ENCODE results near the gene SLC35F1.

SLC35F1 gene

DNA sequence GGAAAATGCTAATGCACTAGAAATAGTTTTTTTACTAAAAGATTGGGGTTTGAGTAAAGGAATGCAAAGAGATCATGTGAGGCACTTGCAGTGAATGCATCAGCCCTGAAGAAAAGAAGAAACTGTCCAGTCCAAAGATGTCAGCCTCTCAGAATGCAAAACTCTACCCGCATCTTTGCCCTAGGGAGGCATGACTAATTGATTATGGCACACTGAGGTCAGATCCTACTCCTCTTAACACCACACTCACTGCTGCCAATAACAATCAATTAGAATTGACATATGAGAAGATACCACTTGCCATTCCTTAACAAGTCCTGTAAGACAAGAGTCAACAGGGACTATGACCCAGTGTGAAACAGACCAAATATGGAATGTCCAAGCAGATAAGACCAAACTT is 378.7 kb downstream of the SLC35F1 start:
- no peak for DNase-seq

DNA sequence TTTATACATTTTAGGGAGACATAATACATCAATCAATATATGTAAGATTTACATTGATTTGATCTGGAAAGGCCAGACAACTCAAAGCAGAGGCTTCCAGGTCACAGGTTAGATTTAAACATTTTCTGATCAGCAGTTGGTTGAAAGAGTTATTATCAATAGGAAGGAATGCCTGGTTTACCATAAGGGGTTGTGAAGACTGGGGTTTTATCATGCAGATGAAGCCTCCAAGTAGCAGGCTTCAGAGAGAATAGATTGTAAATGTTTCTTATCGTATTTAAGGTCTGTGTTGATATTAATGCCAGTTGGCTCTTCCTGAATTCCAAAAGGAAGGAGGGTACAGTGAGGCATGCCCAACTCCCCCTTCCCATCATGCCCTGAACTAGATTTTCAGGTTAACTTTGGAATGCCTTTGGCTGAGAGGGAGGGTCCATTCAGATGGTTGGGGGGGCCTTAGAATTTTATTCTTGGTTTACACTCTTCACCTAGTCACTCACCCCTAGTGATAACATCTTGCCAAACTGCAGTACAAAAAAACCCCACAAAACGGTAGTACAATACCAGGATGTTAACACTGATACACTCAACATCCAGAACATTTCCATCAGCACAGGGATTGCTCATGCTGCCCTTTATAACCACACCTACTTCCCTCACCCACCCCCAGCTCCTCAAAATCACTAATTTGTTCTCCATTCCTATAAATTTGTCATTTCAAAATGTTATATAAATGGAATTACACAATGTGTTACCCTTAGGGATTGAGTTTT is 381.5 kb downstream of the SLC35F1 start:
- DNase-seq, result no peak

DNA sequence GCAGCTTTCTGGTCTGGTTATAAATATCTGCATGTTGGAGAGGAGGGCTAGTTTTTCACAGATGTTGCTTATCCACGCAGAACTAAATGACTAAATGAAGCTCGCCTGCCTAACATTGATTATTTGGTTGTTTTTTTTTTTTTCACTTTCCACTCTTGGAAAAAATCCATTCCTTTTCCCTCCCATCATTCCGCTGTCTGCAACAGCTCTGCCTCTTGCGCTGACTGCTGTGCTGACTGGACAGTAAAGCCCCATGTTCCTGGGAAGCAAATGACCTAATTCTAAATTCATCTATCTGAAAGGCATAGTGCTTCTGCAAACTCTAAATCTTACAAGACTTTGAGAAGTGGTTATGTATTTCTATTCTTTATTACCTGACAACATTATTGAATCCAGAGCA is 385.5 kb downstream of the SLC35F1 start:
- no peak for DNase-seq

DNA sequence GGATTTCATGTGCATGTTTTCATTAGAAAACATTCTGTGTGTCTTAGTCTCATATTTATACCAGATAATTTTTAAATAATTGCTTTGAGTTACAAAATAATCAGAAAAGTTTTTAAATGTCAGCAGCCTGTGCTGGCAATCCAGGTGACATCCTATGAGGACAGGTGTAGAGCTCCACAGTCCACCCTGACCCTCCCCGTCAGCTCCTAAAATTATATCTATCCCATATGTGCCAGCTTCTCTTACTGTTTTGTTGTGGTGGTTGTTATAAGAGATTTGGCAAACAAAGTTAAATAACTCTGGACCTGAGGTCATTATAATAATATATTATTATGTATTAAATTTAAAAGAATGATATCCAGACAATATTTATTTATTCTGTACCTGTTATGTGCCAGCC is 387.8 kb downstream of the SLC35F1 start:
- no peak for DNase-seq

DNA sequence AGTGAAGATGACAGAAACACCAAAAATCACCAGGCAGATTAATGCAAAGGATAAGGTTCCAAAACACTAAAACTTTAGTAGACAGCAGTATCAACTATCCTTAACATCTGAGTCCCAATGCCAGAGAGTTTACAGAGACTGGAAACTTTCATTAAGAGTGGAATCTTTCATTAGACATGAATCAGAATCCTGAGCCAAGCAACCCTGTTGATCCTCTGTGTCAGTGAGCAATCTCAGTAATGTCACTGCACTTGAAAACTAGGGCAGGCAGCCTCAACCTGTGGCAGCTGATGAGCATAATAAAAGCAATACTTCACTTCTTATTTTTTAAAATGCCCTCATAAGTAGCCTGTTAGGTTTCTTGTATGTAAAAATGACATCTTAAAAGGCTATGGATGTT is 388.3 kb downstream of the SLC35F1 start:
- DNase-seq, result no peak

DNA sequence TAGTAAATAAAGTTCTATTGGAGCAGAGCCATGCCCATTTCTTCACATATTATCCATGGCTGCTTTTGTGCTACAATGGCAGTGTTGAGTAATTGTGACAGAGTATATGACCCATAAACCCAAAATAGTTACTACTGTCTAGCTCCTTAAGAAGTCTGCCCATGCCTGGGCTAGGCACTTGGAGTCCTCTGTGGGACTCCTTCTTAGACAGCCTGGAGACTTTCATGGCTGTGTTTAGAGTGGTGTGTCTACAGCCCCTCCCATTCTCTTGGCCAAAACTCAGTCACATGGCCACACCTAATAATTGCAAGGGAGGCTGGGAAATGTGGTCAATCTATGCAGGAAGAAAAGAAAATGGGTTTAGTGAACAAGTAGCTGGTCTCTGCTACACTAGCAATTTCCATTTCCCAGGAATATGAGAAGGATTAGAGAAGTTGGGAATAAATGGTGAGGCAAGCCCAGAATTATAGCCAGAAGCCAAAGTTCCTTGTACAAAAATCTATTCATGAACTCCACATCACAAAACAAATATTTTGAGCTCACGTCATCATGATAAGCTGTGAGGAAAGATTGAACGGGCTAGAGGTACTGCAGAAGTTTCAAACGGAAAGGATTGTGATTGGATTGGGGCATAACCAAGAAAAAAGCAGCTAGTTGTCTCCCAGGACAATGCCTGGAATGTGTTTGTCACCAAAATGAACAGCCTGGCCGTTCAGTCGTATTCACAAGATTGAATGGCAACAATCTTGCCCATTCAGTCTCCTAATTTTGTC is 389.3 kb downstream of the SLC35F1 start:
- DNase-seq, result no peak

DNA sequence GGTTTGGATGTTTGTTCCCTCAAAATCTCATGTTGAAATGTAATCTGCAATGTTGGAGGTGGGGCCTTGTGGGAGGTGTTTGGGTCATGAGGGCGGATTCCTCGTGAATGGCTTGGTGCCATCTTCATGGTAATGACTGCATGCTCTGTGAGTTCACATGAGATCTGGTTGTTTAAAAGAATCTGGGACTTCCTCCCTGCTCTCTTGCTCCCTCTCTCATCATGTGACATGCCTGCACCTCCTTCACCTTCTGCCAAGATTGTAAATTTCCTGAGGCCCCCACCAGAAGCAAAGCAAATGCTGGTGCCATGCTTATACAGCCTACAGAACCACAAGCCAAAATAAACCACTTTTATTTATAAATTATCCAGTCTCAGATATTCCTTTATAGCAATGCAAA is 390.8 kb downstream of the SLC35F1 start:
- no peak for DNase-seq

DNA sequence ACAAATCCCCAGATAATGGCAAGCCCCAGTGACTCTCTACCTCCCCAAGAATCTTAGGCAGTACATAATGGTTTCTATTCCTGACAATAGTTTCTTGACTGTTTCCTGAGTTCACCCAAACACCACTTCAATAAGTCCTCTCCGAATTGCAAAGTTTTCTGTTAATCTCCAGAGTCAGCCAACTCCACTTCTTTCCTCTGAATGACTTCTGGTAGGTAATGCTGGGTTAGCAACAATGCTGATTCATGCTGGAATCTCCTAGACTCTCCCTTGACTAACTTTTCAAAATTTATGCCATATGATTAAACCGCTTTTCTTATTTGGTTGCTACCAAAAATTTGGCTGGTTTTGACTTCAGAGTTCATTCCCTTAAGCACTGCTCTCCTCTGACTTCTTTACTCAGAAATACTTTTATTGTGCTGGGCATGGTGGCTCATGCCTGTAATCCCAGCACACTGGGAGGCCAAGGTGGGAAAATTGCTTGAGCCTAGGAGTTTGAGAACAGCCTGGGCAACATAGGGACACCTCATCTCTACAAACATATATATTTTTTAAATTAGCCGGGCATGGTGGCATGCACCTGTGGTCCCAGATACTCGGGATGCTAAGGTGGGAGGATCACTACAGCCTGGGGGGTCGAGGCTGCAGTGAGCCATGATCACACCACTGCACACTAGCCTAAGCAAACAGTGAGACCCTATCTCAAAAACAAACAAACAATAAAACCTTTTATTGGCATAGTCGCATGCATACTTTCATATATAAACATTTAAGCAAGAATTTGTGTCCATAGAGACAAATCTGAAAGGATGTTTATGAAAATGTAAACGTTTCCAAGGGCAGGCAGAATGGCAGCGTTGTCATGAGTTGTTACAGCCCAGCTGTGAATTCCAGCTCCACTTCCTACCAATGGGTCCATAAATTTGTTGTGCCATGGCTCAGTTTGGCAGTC is 391.7 kb downstream of the SLC35F1 start:
- no peak for DNase-seq

DNA sequence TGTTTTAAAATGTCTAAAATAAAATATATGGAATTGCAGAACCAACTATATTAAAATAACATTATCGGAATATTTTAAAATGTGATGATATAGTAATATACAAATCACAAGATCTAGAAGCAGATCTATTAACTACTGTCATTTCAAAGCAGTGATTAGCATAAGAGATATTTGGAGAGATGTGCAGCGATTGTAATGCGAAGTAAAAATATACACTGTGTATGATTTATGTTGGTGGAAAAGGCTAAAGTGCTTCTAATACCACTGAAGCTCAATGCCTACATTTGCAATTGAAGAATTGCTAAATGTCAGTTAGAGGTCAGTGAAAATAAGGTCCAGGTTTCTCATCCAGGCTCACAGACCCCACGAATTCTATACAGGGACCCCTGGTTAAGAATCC is 392.4 kb downstream of the SLC35F1 start:
- no peak for DNase-seq

DNA sequence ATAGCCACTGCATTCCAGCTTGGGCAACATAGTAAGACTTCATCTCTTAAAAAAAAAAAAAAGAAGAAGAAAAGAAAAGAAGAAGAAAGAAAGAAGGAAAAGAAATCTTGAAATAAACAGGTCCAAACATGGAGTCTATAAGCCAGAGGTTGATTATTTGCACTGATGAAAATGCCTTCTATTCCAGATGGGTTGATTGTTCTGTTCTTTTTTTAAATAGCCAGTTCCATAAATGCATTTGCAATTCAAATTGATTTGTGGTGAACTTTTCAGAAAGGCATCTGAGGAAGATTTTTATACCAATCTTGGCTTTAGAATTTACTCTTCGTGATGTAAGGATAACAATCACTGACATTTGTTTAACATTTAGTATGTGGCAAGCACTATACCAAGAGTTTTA is 397.3 kb downstream of the SLC35F1 start:
- DNase-seq, result no peak

DNA sequence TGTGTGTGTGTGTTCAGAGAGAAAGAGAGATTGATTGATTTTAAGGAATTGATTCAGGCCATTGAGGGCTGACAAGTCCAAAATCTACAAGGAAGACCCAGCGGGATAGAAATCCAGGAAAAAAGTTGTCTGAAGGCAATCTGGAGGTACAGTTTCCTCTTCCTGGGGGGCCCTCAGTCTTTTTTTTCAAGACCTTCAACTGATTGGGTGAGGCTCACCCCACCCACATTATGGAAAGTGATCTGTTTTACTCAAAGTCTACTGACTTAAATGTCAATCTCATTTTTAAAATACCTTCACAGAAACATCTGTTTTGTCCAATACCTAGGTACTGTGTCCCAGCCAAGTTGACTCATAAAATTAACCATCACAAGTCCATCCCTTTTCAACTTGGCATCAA is 398.0 kb downstream of the SLC35F1 start:
- no peak for DNase-seq

DNA sequence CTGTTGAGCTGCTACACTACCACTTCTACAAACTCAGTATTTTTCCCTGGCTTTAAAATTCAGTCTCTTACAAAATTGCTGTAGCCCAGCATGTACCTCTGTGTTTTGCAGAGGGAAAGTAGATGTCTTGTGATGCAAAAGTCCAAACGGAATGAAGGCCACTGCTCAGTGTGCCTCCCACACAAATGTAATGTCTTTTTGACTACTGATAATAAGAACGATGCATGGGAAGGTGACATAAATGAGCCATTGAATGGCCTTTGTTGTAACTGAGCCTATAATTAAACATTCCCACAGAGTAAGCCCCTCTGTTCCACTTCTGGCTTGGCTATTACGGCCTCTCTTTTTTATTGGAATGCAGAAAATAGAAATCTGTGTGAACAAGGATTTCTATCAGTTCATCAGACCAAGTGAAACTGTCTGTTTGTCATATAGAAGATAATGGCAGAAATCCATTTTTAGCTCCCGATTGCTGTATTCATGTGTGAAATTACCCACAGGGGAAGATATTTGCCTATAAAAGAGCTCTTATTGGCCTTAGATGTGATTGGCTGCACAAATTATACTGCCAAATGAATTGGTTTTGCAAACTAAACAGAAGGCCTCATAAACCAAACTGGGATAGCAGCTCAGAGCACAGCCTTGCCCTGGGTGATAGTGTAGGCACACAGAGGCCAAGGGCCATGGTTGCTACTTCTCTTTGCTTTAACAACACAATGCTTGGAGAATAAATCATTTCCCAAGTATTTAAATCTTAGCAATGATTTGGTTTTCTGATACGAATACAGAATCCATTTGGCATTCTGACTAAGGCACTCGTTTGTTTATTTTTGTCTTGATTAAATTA is 399.6 kb downstream of the SLC35F1 start:
- DNase-seq, result no peak

DNA sequence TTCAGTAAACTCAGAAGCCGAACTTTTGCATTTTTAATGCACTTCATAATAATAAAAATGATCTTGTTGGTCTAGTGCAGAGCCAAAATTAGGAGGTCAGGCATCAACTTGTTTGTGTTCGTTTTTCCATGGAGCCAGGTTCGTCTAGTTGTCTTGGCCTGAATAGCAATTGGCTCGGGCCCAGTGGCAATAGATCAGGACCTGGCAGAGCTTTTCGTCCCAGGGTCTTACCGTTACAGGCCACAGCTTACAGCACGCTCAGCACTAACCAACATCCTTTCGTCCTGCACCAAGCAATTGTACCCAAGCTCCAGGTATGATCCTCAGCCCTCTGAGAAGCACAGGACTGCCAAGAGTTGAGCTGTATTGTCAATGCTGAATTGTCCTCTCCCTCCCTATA is 400.5 kb downstream of the SLC35F1 start:
- peak; percentile 65 for DNase-seq

DNA sequence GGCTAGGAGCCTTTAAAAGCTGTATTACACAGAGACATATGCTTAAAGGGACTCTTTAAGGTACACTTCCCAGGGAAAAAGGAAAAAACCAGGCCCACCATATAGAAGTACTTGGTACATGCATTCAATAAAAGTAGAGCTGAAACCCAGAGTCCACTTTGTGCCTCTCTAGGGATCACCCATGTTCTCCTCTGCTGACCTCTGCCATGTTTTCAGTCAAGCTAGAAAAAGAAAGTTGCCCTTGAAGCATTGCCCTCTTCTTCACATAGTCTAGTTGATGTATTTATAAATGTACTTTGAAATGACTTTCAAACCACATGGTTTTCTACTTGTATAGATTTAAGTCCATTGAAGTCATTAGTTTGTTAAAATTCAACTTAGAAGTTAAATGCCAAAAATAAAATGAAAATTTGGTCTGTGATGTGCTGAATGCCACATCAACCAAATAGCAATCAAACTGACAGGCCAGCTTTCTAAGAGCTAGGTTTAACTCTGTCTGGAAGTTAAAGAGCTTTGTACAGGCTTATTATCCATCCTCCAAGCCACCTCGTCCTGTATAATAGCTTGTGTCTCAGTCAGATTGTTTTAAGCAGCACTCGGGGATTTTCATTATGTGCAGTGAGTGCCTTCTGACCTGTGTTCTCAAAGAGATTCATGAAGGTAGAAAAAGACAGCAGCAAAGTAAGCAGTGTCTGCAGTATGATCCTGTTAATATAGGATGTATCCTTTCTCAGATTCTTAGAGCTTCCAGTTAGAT is 402.5 kb downstream of the SLC35F1 start:
- no peak for DNase-seq

DNA sequence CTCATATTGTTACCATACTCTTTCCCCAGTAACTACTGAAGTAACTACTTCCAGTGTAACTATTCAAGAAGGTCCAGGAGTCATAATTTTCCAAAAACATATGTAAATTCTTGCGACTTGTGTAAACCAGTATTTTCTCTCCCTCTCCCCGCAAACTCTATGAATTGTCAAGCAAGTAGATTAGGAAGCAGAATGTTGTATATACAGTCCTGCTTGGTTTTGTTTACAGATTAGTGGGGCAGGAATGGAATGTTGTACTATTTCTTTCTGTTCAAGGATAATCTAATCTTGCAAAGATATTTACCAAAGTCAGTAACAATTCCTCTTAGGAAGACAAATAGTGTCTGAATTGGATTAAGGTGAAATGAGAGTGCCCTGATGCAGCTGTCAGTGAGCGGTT is 406.1 kb downstream of the SLC35F1 start:
- no peak for DNase-seq

DNA sequence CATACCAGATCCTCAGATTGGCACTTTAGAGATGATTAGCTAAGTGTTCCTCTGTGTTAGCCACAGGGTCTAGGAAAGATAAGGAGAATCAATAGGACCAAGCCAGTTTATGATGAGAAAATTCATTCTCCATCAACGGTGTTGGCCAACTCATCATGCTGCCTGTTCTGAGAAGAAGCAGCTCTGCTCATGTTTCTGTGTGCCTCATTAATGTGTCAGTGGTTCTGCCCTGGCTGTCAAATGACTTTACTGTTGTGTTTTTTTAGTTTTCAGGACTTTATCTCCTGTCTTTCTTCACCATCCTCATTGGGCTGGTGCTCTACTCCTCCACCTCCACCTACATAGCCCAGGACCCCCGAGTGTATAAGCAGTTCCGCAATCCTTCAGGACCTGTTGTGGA is 406.7 kb downstream of the SLC35F1 start:
- no peak for DNase-seq

DNA sequence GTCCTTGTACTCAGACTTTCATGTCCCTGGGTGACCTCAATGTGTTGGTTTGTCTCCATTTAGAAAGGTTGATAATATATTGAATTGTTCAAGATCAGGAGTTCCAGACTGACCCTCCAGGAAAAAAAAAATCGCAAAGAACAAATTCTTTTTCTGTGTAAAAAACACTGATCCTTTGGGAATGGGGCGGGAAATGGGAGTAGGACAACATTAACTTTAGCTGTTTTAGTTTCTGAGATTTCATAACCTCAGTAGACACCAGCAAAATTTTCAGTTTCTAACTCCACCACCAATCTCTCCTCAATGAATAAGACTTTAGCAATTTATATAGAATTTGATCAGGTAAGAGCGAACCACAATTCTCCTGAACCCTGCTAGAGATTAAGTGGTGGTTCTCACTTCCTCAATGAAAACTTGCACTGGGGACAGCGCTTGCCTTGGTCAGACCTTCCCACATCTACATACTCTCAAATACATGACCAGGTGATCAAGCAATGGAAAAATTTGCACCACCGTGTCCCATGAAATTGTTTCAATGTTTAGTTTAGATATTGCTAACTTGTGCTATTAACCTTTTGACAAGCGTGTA is 409.8 kb downstream of the SLC35F1 start:
- no peak for DNase-seq

DNA sequence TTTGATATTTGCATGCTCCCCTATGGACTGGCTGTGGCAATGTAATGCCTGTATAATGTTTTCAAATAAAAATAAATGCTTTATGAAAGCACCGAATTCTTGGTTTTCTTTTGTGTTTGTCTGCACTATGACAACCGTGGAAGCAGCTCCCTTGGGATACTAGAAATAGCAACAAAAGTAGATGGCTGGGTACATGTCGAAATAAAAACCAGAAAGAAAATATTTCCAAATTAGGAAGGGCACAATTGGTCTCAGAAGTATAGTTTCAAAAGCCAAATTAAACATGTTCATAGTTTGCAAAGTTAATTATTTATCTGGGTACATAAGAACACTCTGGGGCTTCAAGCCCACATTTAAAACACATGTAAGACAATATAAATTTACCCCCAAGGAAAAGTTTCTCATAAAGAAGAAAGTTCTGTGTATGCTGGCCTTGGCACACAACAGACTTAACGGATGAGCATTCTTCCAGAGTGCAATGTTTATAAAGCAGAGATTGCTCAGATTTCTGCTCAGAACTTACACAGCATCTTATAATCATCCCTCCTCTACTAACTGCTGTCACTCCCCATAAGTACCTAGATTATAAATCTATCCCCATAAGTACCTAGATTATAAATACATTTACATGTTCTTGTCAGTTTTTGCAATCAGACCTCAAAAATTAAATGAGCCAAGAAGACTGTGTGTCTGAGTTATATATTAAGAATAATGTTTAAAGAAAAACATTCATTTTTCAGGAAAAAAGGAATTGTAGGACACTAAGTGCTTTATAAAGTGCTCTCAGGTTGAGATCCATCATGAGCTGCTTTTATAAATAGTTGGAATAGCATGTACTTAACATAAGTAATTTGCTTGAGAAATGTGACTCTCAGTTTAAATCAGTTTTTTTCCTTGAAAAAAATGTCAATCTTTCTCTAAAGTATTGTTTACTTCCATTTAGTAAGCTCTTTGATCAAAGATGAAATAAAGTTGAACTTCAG is 410.8 kb downstream of the SLC35F1 start:
- DNase-seq, result no peak

DNA sequence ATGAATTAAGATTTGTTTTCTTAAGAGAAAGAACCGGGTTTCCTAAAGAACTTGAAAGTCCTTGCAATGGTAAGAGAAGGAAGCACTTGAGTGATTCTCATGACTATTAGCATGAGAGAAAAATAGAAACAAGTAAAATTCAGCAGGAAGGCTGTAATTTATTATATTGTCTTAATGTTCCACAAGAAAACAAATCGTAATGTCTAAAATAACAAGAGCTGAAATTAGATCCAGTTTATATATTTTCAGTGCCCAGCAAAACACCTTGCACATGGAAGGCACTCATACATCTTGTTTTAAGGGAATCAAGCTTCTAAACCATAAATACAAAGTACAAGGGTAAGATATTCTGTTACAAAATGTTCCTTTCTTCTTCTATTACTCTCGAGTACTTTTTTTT is 411.6 kb downstream of the SLC35F1 start:
- no peak for DNase-seq

DNA sequence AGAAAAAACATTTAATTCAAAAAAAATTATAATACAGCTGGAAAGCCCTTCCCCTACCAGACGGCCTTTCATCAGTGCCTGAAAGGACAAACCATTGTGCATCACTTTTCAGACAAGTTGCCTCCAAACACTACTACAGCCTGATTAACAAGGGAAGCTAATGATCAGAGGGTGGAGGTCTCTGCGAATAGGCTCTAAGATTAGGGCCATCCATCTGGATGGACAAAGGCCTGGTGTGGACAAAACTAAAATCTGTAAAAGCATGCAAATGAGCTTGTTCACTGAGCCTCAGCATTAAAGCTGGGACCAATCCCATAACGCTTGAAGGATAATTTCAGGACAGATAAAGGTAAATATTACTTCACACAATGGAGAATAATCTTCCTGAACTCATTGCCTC is 412.4 kb downstream of the SLC35F1 start:
- DNase-seq, result no peak

Measured in NCI-H1105 (cell line).